OCI-LY7 (cell line): ENCODE results near the gene SCAMP2. TPM values are rescaled to one million over a fixed set of nuclear protein-coding genes. Genes with fewer than 3 reads are reported as not detected.
A peak's percentile ranks its signal among the peaks of the same experiment; 100 is the strongest.

Experiments
- BruUV-seq: library from RNA; stranded (reverse); fragments of 400-500 nt; replicated peaks from 2 replicates; lab custom pipeline; 2021; lab: Mats Ljungman, UMichigan
- CTCF ChIA-PET: fragments of 300-600 bp; sonication (Branson Sonifier 250); formaldehyde crosslinking; loops from one replicate; lab custom pipeline; 2022; ENCODE audit warnings: antibody characterized with exemption; ENCODE audit not compliant: unreplicated experiment; lab: Charles Lee
- POLR2A ChIA-PET: fragments of 300-600 bp; sonication (Branson Sonifier 250); formaldehyde crosslinking; loops from one replicate; lab custom pipeline; 2022; ENCODE audit warnings: antibody characterized with exemption; lab: Charles Lee
- DNase-seq: peaks from one replicate; pipeline ENCODE4 v3.0.0-alpha.2; 2015; ENCODE audit warnings: low spot score
- H2AFZ ChIP-seq: fragments of 200-600 bp; sonication (generic), shearing (Covaris generic); 2 replicates; pipeline ENCODE4 v1.6.1; 2014; ENCODE audit warnings: mild to moderate bottlenecking, antibody characterized with exemption, low read length, moderate library complexity
- H3K27ac ChIP-seq: fragments of 200-600 bp; sonication (generic); 2 replicates; pipeline ENCODE4 v1.5.1; 2014; ENCODE audit warnings: mixed run types, low read depth, mild to moderate bottlenecking, moderate library complexity, low read length, inconsistent platforms; ENCODE audit not compliant: poor library complexity, severe bottlenecking
- H3K36me3 ChIP-seq: fragments of 200-600 bp; sonication (generic); 2 replicates; pipeline ENCODE4 v1.6.1; 2014; ENCODE audit warnings: mild to moderate bottlenecking, antibody characterized with exemption, low read length, moderate library complexity, mixed read lengths; ENCODE audit not compliant: insufficient read depth
- H3K4me1 ChIP-seq: fragments of 200-600 bp; sonication (generic); 2 replicates; pipeline ENCODE4 v1.5.1; 2014; ENCODE audit warnings: mild to moderate bottlenecking, low read length; ENCODE audit not compliant: insufficient read depth, poor library complexity, severe bottlenecking
- H3K4me2 ChIP-seq: fragments of 200-600 bp; sonication (generic); 2 replicates; pipeline ENCODE4 v1.6.1; 2014; ENCODE audit warnings: mild to moderate bottlenecking, low read length
- H3K4me3 ChIP-seq: fragments of 200-600 bp; sonication (generic); 2 replicates; pipeline ENCODE4 v1.5.1; 2014; ENCODE audit warnings: mild to moderate bottlenecking, low read depth, low read length; ENCODE audit not compliant: poor library complexity, severe bottlenecking
- H3K79me2 ChIP-seq: fragments of 200-600 bp; sonication (generic); 2 replicates; pipeline ENCODE4 v1.6.1; 2016; ENCODE audit warnings: low read depth, mild to moderate bottlenecking, low read length, moderate library complexity, mixed read lengths; ENCODE audit not compliant: insufficient read depth
- H3K9me2 ChIP-seq: fragments of 200-600 bp; sonication (generic); 2 replicates; pipeline ENCODE4 v1.6.1; 2016; ENCODE audit warnings: mild to moderate bottlenecking, low read length, mixed read lengths; ENCODE audit not compliant: insufficient read depth
- H3K9me3 ChIP-seq: fragments of 200-600 bp; sonication (generic); 2 replicates; pipeline ENCODE4 v1.6.1; 2014; ENCODE audit warnings: mild to moderate bottlenecking, mixed run types, low read length, mixed read lengths
- H4K20me1 ChIP-seq: fragments of 200-600 bp; sonication (generic); 2 replicates; pipeline ENCODE4 v1.6.1; 2014; ENCODE audit warnings: mild to moderate bottlenecking, antibody characterized with exemption, low read length, moderate library complexity, mixed read lengths; ENCODE audit not compliant: insufficient read depth
- EZH2phosphoT487 ChIP-seq: fragments of 200-600 bp; sonication (generic); IDR thresholded peaks from 2 replicates; pipeline ENCODE4 v1.6.1; 2018; ENCODE audit warnings: low read depth, borderline replicate concordance, mild to moderate bottlenecking, mixed run types, antibody characterized with exemption, low read length, moderate library complexity, mixed read lengths
- intact Hi-C: fragments of 100-400 bp; cut with micrococcal nuclease; formaldehyde crosslinking; loops from one replicate; pipeline ENCODE4 v1.10.0; 2022; ENCODE audit not compliant: unreplicated experiment
- total RNA-seq, 2 experiments: library from RNA; depleted of rRNA in 1 of 2; stranded (reverse); fragments of >200 nt in 1 of 2; shearing (Covaris generic) in 1 of 2; gene quantifications; 2 replicates each; pipeline ENCODE4 v1.2.3, GENCODE V29; 2014 to 2022
- TF ChIP-seq, protein P1 (sequence below): fragments of 200-600 bp; sonication (generic); conservative IDR thresholded peaks from 2 replicates; pipeline ENCODE4 v1.5.1; 2014; ENCODE audit warnings: mild to moderate bottlenecking, antibody characterized with exemption, low read length, moderate library complexity, mixed read lengths

Gene SCAMP2
- total RNA-seq, 2 experiments from 2014 or later = 24.6 to 55.2 TPM

- H3K4me2 ChIP-seq = peak overlapping the region; percentile 67
- intact Hi-C loops = no loop called here
- H3K4me3 ChIP-seq = no peak overlapping the region
These were observed 3.8 kb downstream of the SCAMP2 start for GRCh38 chr15:74869372-74869725.

DNA sequence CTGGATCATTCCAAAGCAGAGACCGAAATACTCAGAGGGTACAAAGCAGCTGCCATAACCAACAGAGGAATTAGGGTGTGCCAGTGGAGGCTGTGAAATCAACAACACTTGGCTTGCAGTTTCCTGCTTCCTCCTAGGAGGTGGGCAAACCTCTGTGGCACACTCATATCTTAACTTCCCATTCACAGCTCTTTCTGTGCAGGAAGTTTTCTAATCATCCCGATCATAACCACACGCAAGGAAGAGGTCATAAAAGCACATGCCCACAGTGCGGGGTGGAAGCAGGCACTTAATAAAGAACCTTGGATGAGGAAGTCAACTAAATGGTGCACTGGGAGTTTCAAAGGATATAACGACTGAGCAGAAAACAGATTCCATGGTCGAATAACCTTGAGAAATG is 5.1 kb downstream of the SCAMP2 start:
- POLR2A ChIA-PET = no interaction called here
- Histone ChIP-seq H3K9me3 (peaks cover 16% of the 10 kb centered on the region), H3K4me3 (no peak overlapping the region), H2AFZ (no peak overlapping the region), H4K20me1 (peaks cover 5% of the 10 kb centered on the region), H3K27ac (no peak overlapping the region), H3K4me2 (no peak overlapping the region), H3K9me2 (no peaks in the 10 kb centered on the region), H3K79me2 (peaks cover 65% of the 10 kb centered on the region), H3K36me3 (peaks cover 39% of the 10 kb centered on the region), H3K4me1 (peaks cover 32% of the 10 kb centered on the region)
- TF ChIP-seq EZH2phosphoT487 = no peak
- TF ChIP-seq, protein P1, sequence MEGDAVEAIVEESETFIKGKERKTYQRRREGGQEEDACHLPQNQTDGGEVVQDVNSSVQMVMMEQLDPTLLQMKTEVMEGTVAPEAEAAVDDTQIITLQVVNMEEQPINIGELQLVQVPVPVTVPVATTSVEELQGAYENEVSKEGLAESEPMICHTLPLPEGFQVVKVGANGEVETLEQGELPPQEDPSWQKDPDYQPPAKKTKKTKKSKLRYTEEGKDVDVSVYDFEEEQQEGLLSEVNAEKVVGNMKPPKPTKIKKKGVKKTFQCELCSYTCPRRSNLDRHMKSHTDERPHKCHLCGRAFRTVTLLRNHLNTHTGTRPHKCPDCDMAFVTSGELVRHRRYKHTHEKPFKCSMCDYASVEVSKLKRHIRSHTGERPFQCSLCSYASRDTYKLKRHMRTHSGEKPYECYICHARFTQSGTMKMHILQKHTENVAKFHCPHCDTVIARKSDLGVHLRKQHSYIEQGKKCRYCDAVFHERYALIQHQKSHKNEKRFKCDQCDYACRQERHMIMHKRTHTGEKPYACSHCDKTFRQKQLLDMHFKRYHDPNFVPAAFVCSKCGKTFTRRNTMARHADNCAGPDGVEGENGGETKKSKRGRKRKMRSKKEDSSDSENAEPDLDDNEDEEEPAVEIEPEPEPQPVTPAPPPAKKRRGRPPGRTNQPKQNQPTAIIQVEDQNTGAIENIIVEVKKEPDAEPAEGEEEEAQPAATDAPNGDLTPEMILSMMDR = no peak
- CTCF ChIA-PET = no interaction called here
- no peak for DNase-seq
- no TSS peak for BruUV-seq
- intact Hi-C loops = no loop called here

More at GRCh38 chr15:74869372-74869725, 3.8 kb downstream of the SCAMP2 start:
- Histone ChIP-seq H3K79me2 (peaks cover 65% of the 10 kb centered on the region), H3K9me3 (peaks cover 16% of the 10 kb centered on the region), H2AFZ (no peak overlapping the region), H3K27ac (peak overlapping the region; percentile 60), H3K36me3 (peaks cover 37% of the 10 kb centered on the region), H4K20me1 (peaks cover 5% of the 10 kb centered on the region), H3K4me1 (peaks cover 38% of the 10 kb centered on the region), H3K9me2 (no peaks in the 10 kb centered on the region)
- TF ChIP-seq, protein P1 = no peak
- no peak for TF ChIP-seq EZH2phosphoT487
- BruUV-seq = no TSS peak
- no peak for DNase-seq
- ChIA-PET CTCF (interaction anchor here (0.6 to 1.1 kb wide), 6 partner anchors 13 to 456 kb away, joined by 3 to 6 read pairs (median 4); no protein-coding TSS in a partner anchor), POLR2A (interaction anchor here (0.5 to 2.5 kb wide), 11 partner anchors 11 to 639 kb away, joined by 3 to 21 read pairs (median 4); no protein-coding TSS in a partner anchor)

DNA sequence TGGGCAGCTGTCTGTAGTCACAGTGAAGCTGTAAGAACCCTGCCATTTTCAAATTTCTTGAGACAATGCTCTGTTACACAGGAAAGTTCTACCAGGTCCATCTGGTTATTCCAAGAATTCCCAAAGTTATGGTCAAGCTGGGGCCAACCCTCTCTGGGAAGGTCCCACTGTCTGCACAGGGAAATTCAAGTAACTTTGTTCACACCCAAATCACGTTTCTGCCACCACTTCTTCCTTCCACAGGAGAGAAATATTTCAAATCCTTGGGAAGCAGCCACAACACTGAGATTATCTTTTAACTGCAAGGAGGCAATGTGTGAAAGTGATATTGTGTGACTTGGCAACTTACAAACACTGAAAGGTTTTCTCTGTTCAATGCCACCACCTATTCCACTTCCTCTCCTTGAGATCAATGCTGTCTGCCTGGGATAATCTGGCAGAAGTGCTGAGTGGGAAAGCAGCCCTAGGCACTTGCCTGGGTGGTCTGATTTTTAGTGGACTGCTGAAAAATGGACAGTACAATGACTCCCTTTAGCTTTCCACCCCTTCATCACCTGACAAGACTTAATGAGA is 5.6 kb downstream of the SCAMP2 start:
- Histone ChIP-seq H3K27ac (no peak overlapping the region), H2AFZ (no peak overlapping the region), H3K36me3 (peaks cover 39% of the 10 kb centered on the region), H4K20me1 (peaks cover 5% of the 10 kb centered on the region), H3K9me2 (no peaks in the 10 kb centered on the region), H3K4me3 (no peak overlapping the region), H3K4me1 (peaks cover 32% of the 10 kb centered on the region), H3K9me3 (peaks cover 16% of the 10 kb centered on the region), H3K79me2 (peaks cover 63% of the 10 kb centered on the region), H3K4me2 (no peak overlapping the region)
- TF ChIP-seq, protein P1 = no peak
- TF ChIP-seq EZH2phosphoT487 = no peak
- POLR2A ChIA-PET = no interaction called here
- DNase-seq = no peak
- CTCF ChIA-PET = no interaction called here
- BruUV-seq = no TSS peak
- intact Hi-C loops = no loop called here
